DOHH2 (cell line): ENCODE measurements around the gene GALR3.

ENCODE experiments used
- H3F3A ChIP-seq: fragments of 200-600 bp; sonication (generic), shearing (Covaris generic); 2 replicates; pipeline ENCODE4 v1.6.0; 2016; ENCODE audit warnings: antibody characterized with exemption, mild to moderate bottlenecking; ENCODE audit not compliant: control insufficient read depth, insufficient read depth
- H3K27ac ChIP-seq: fragments of 200-600 bp; sonication (generic); 2 replicates; pipeline ENCODE4 v1.5.1; 2014; ENCODE audit warnings: low read depth, mild to moderate bottlenecking, low read length, moderate library complexity
- H3K27me3 ChIP-seq: fragments of 200-600 bp; sonication (generic); 2 replicates; pipeline ENCODE4 v1.6.1; 2014; ENCODE audit warnings: mild to moderate bottlenecking, low read length, mixed read lengths; ENCODE audit not compliant: control insufficient read depth
- H3K36me3 ChIP-seq: fragments of 200-600 bp; sonication (generic); 2 replicates; pipeline ENCODE4 v1.6.1; 2014; ENCODE audit warnings: mild to moderate bottlenecking, low read length, moderate library complexity, mixed read lengths; ENCODE audit not compliant: control insufficient read depth
- H3K4me1 ChIP-seq: fragments of 200-600 bp; sonication (generic); 2 replicates; pipeline ENCODE4 v1.6.1; 2014; ENCODE audit warnings: mild to moderate bottlenecking, low read length, mixed read lengths; ENCODE audit not compliant: control insufficient read depth
- H3K4me2 ChIP-seq: fragments of 200-600 bp; sonication (generic); 2 replicates; pipeline ENCODE4 v1.6.0; 2014; ENCODE audit warnings: mild to moderate bottlenecking, low read length, moderate library complexity
- H3K4me3 ChIP-seq: fragments of 200-600 bp; sonication (generic); 2 replicates; pipeline ENCODE4 v1.5.1; 2014; ENCODE audit warnings: mild to moderate bottlenecking, low read length, mixed read lengths
- H3K79me2 ChIP-seq: fragments of 200-600 bp; sonication (generic); 2 replicates; pipeline ENCODE4 v1.6.1; 2014; ENCODE audit warnings: mild to moderate bottlenecking, low read length, mixed read lengths; ENCODE audit not compliant: control insufficient read depth
- H3K9me2 ChIP-seq: fragments of 200-600 bp; sonication (generic); replicated peaks from 2 replicates; pipeline ENCODE4 v1.6.1; 2014; ENCODE audit warnings: mild to moderate bottlenecking, low read length, mixed read lengths; ENCODE audit not compliant: control insufficient read depth
- H3K9me3 ChIP-seq: fragments of 200-600 bp; sonication (generic); 2 replicates; pipeline ENCODE4 v1.6.1; 2014; ENCODE audit warnings: antibody characterized with exemption, low read length, mixed read lengths; ENCODE audit not compliant: control insufficient read depth, insufficient read depth
- H4K20me1 ChIP-seq: fragments of 200-600 bp; sonication (generic); 2 replicates; pipeline ENCODE4 v1.6.0; 2014; ENCODE audit warnings: low read depth, mild to moderate bottlenecking, antibody characterized with exemption, low read length, moderate library complexity; ENCODE audit not compliant: control insufficient read depth, insufficient read depth
- EZH2phosphoT487 ChIP-seq: fragments of 200-600 bp; sonication (generic); IDR thresholded peaks from 2 replicates; pipeline ENCODE4 v1.6.1; 2017; ENCODE audit warnings: borderline replicate concordance, mild to moderate bottlenecking, antibody characterized with exemption, low read length, moderate library complexity, mixed read lengths
- TF ChIP-seq, protein P1 (sequence below): fragments of 200-600 bp; sonication (generic); IDR thresholded peaks from one replicate; pipeline ENCODE4 v1.5.1; 2014; ENCODE audit warnings: antibody characterized with exemption, mild to moderate bottlenecking, low read depth, low read length; ENCODE audit not compliant: poor library complexity, severe bottlenecking

Gene GALR3

DNA sequence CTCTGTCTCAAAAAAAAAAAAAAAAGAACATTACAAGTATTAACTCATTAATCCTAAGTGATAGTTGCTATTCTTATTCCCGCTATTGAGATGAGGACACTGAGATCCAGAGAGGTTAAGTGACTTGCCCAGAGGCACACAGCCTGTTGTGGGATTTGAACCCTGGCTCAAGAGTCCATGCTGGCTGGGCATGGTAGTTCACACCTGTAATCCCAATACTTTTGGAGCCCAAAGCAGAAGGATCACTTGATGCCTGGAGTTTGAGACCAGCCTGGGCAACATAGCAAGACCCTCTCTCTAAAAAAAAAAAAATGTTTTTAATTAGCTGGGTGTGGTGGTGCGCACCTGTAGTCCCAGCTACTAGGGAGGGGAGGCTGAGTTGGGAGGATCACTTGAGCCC lies 11.3 kb upstream of the GALR3 start:
- H4K20me1 ChIP-seq, result no peaks in the 10 kb centered on the region
- no peaks in the 10 kb centered on the region for H3K9me3 ChIP-seq
- peaks cover 9% of the 10 kb centered on the region for H3K27me3 ChIP-seq
- peaks cover 19% of the 10 kb centered on the region for H3K4me1 ChIP-seq
- H3F3A ChIP-seq, result peaks cover 2% of the 10 kb centered on the region; the same call in 1 of the 2 replicates
- no peak overlapping the region for H3K4me2 ChIP-seq
- H3K79me2 ChIP-seq, result no peaks in the 10 kb centered on the region
- H3K27ac ChIP-seq, result no peak overlapping the region
- H3K4me3 ChIP-seq, result no peak overlapping the region
- no peaks in the 10 kb centered on the region for H3K36me3 ChIP-seq
- TF ChIP-seq, protein P1, sequence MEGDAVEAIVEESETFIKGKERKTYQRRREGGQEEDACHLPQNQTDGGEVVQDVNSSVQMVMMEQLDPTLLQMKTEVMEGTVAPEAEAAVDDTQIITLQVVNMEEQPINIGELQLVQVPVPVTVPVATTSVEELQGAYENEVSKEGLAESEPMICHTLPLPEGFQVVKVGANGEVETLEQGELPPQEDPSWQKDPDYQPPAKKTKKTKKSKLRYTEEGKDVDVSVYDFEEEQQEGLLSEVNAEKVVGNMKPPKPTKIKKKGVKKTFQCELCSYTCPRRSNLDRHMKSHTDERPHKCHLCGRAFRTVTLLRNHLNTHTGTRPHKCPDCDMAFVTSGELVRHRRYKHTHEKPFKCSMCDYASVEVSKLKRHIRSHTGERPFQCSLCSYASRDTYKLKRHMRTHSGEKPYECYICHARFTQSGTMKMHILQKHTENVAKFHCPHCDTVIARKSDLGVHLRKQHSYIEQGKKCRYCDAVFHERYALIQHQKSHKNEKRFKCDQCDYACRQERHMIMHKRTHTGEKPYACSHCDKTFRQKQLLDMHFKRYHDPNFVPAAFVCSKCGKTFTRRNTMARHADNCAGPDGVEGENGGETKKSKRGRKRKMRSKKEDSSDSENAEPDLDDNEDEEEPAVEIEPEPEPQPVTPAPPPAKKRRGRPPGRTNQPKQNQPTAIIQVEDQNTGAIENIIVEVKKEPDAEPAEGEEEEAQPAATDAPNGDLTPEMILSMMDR, result no peak
- H3K9me2 ChIP-seq, result no peaks in the 10 kb centered on the region

DNA sequence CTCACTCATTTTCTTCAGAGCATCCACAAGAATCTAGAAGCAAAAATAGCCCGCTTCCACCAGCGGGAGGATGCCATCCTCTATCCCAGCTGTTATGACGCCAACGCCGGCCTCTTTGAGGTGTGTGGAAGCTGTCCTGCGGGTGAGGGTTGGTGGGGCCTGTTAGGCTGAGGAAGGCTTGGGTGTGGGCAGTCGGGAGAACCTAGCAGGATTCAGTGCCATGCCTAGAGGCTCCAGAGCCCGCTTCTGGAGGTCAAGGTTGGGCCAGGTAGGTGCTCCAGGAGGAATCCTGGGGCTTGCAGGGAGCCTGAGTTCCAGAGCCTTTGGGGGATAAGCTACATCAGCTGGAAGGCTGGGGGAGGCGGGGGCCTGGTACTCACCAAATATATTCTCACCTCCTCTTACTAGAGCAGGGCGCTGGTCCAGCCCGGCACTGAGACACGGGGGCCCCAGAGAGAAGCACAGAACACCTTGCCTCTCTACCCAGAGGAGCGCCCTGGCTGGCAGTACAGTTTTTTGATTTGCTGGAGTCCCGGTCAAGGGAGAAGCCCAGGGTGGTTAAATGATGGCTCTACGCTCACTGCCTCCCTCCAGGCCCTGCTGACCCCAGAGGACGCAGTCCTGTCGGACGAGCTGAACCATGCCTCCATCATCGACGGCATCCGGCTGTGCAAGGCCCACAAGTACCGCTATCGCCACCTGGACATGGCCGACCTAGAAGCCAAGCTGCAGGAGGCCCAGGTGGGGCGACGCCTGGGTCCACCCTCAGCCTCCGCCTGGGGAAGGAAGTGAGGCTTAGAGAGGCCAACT lies 10.1 kb upstream of the GALR3 start:
- Histone ChIP-seq H3K4me2 (no peak overlapping the region), H3K4me1 (peaks cover 19% of the 10 kb centered on the region), H3K4me3 (no peak overlapping the region), H3K9me2 (no peaks in the 10 kb centered on the region), H3K79me2 (no peaks in the 10 kb centered on the region), H3K27me3 (peaks cover 6% of the 10 kb centered on the region), H4K20me1 (no peaks in the 10 kb centered on the region), H3K27ac (no peak overlapping the region), H3F3A (no peaks in the 10 kb centered on the region), H3K9me3 (no peaks in the 10 kb centered on the region), H3K36me3 (no peaks in the 10 kb centered on the region)
- TF ChIP-seq EZH2phosphoT487, result no peak
- TF ChIP-seq, protein P1, result no peak

DNA sequence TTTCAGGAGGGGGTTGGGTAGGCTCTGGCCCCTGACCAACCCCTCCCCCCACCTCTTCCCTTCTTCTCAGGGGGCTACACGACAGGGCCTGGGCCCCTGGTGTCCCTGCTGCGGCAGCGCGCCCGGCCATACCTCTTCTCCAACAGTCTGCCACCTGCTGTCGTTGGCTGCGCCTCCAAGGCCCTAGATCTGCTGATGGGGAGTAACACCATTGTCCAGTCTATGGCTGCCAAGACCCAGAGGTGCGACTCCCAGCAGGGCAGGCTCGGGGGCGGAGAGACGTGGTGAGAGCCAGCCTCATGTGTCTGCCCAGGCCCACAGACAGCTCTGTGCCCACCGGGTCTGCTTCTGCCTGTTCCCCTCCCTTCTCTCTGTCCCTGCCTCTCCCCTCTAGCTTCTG lies 7.6 kb upstream of the GALR3 start:
- no peaks in the 10 kb centered on the region for H3K79me2 ChIP-seq
- H4K20me1 ChIP-seq, result no peaks in the 10 kb centered on the region
- H3F3A ChIP-seq, result no peaks in the 10 kb centered on the region
- H3K27me3 ChIP-seq, result peaks cover 20% of the 10 kb centered on the region
- no peak overlapping the region for H3K4me3 ChIP-seq
- H3K27ac ChIP-seq, result no peak overlapping the region
- no peak overlapping the region for H3K4me2 ChIP-seq
- TF ChIP-seq, protein P1, result no peak
- TF ChIP-seq EZH2phosphoT487, result no peak
- H3K9me2 ChIP-seq, result no peaks in the 10 kb centered on the region
- no peaks in the 10 kb centered on the region for H3K36me3 ChIP-seq
- H3K4me1 ChIP-seq, result peaks cover 20% of the 10 kb centered on the region
- no peaks in the 10 kb centered on the region for H3K9me3 ChIP-seq
